H1 (cell line): ENCODE results near the gene DARS1. TPM values are rescaled to one million over a fixed set of nuclear protein-coding genes. Genes with fewer than 3 reads are reported as not detected.

Experiments
- CTCF ChIA-PET: fragments of 300-600 bp; sonication (Branson Sonifier 250); formaldehyde crosslinking; loops from one replicate; lab custom pipeline; 2021; ENCODE audit not compliant: partially characterized antibody; lab: Charles Lee
- POLR2A ChIA-PET: fragments of 300-600 bp; sonication (Branson Sonifier 250); formaldehyde crosslinking; loops from one replicate; lab custom pipeline; 2021; ENCODE audit warnings: inconsistent platforms; ENCODE audit not compliant: partially characterized antibody; lab: Charles Lee
- DNase-seq, 2 experiments: peaks; one replicate each; pipeline versions ENCODE4 v3.0.0 to v3.0.0-alpha.2; 2010 to 2022; ENCODE audit warnings: low spot score in 2 of 2, low read depth in 1 of 2, mixed read lengths in 1 of 2
- FAIRE-seq: peaks from 2 replicates; lab custom pipeline; 2011; peaks lifted over from hg19 to GRCh38; lab: Jason Lieb, UNC
- H2AFZ ChIP-seq: 2 replicates; pipeline ENCODE4 v1.8.1; 2012; ENCODE audit warnings: low read length, inconsistent platforms
- H2AK5ac ChIP-seq: 2 replicates; pipeline ENCODE4 v1.6.1; 2013; ENCODE audit warnings: low read depth, low read length
- H2BK120ac ChIP-seq: replicated peaks from 2 replicates; pipeline ENCODE3; 2013; ENCODE audit warnings: low read depth, low read length, inconsistent platforms
- H2BK12ac ChIP-seq: 2 replicates; pipeline ENCODE4 v1.6.1; 2013; ENCODE audit warnings: low read depth, low read length
- H2BK15ac ChIP-seq: 2 replicates; pipeline ENCODE4 v1.6.1; 2013; ENCODE audit warnings: low read length
- H2BK20ac ChIP-seq: 2 replicates; pipeline ENCODE4 v1.6.1; 2013; ENCODE audit warnings: low read length
- H2BK5ac ChIP-seq: 2 replicates; pipeline ENCODE4 v1.6.1; 2013; ENCODE audit warnings: low read depth, low read length
- H3K14ac ChIP-seq: 2 replicates; pipeline ENCODE4 v1.6.1; 2013; ENCODE audit warnings: inconsistent platforms; ENCODE audit not compliant: insufficient read length
- H3K18ac ChIP-seq: 2 replicates; pipeline ENCODE4 v1.6.1; 2013; ENCODE audit warnings: low read length; ENCODE audit errors: extremely low read depth
- H3K23ac ChIP-seq: 2 replicates; pipeline ENCODE4 v1.6.1; 2013; ENCODE audit warnings: inconsistent platforms; ENCODE audit not compliant: insufficient read length
- H3K23me2 ChIP-seq: 2 replicates; pipeline ENCODE4 v1.6.1; 2013; ENCODE audit warnings: low read depth, low read length
- H3K27ac ChIP-seq: 2 replicates; pipeline ENCODE4 v1.6.1; 2011; ENCODE audit warnings: low read depth, low read length, inconsistent platforms
- H3K27me3 ChIP-seq, 4 experiments: replicated peaks in 1 of 4; 1 replicate in 1 of 4; 2 replicates in 3 of 4; pipeline versions ENCODE4 v1.6.1 to v1.8.1; 2011 to 2013; ENCODE audit warnings: low read length in 3 of 4, mild to moderate bottlenecking in 3 of 4, inconsistent platforms in 2 of 4, mixed read lengths in 2 of 4, moderate library complexity in 1 of 4; ENCODE audit not compliant: control insufficient read depth in 3 of 4, insufficient read depth in 3 of 4; ENCODE audit errors: extremely low read depth in 1 of 4
- H3K36me3 ChIP-seq, 4 experiments: 2 replicates each; pipeline versions ENCODE4 v1.6.1 to v1.8.1; 2011 to 2013; ENCODE audit warnings: mild to moderate bottlenecking in 4 of 4, low read length in 3 of 4, moderate library complexity in 2 of 4, control low read depth in 1 of 4, inconsistent platforms in 1 of 4; ENCODE audit not compliant: insufficient read depth in 4 of 4, control insufficient read depth in 2 of 4
- H3K4ac ChIP-seq: replicated peaks from 2 replicates; pipeline ENCODE3; 2013; ENCODE audit warnings: low read length, low read depth, mixed read lengths, inconsistent platforms; ENCODE audit not compliant: insufficient read length
- H3K4me1 ChIP-seq, 4 experiments: replicated peaks in 1 of 4; 1 replicate in 1 of 4; 2 replicates in 3 of 4; pipeline versions ENCODE4 v1.6.1 to v1.8.1; 2011 to 2013; ENCODE audit warnings: low read length in 3 of 4, inconsistent platforms in 2 of 4, mixed read lengths in 1 of 4; ENCODE audit not compliant: insufficient read depth in 4 of 4, control insufficient read depth in 3 of 4
- H3K4me2 ChIP-seq, 2 experiments: 2 replicates each; pipeline versions ENCODE4 v1.6.1 to v1.8.1; 2011 to 2013; ENCODE audit warnings: low read depth in 2 of 2, low read length in 2 of 2, control low read depth in 1 of 2, inconsistent platforms in 1 of 2, mild to moderate bottlenecking in 1 of 2; ENCODE audit not compliant: insufficient read depth in 1 of 2
- H3K4me3 ChIP-seq, 4 experiments: fragments of 200-600, 300-600 bp in 1 of 4; sonication (generic), shearing (Covaris generic), sonication (Bioruptor Twin) in 1 of 4; 2 replicates each; pipeline versions ENCODE4 v1.5.1 to v1.8.1; 2011 to 2016; ENCODE audit warnings: low read length in 4 of 4, low read depth in 3 of 4, control low read depth in 2 of 4, inconsistent platforms in 2 of 4, mild to moderate bottlenecking in 2 of 4, mixed read lengths in 1 of 4, moderate library complexity in 1 of 4; ENCODE audit not compliant: insufficient read depth in 2 of 4; ENCODE audit errors: extremely low read depth in 1 of 4
- H3K56ac ChIP-seq: replicated peaks from 2 replicates; pipeline ENCODE3; 2013; ENCODE audit warnings: low read depth, mild to moderate bottlenecking, mixed read lengths, low read length, inconsistent platforms; ENCODE audit not compliant: insufficient read length
- H3K79me1 ChIP-seq: 2 replicates; pipeline ENCODE4 v1.6.1; 2013; ENCODE audit warnings: low read depth, low read length, control low read depth
- H3K79me2 ChIP-seq, 2 experiments: 2 replicates each; pipeline versions ENCODE4 v1.6.1 to v1.8.1; 2012 to 2013; ENCODE audit warnings: low read length in 2 of 2, mild to moderate bottlenecking in 2 of 2, inconsistent platforms in 1 of 2; ENCODE audit not compliant: insufficient read depth in 2 of 2, control insufficient read depth in 1 of 2
- H3K9ac ChIP-seq, 4 experiments: replicated peaks in 1 of 4; 1 replicate in 1 of 4; 2 replicates in 3 of 4; pipeline versions ENCODE4 v1.6.1 to v1.8.1; 2011 to 2013; ENCODE audit warnings: low read depth in 3 of 4, low read length in 3 of 4, control low read depth in 2 of 4, mild to moderate bottlenecking in 2 of 4, moderate library complexity in 2 of 4, inconsistent platforms in 1 of 4; ENCODE audit errors: extremely low read depth in 1 of 4
- H3K9me3 ChIP-seq, 2 experiments: 2 replicates each; pipeline versions ENCODE4 v1.6.1 to v1.8.1; 2012 to 2013; ENCODE audit warnings: mild to moderate bottlenecking in 2 of 2, moderate library complexity in 2 of 2, control low read depth in 1 of 2, inconsistent platforms in 1 of 2, low read depth in 1 of 2, low read length in 1 of 2, mixed read lengths in 1 of 2; ENCODE audit not compliant: insufficient read depth in 2 of 2
- H4K20me1 ChIP-seq, 2 experiments: replicated peaks in 1 of 2; 2 replicates each; pipeline versions ENCODE3 to v1.8.1; 2011 to 2013; ENCODE audit warnings: inconsistent platforms in 2 of 2, low read length in 2 of 2, mild to moderate bottlenecking in 1 of 2; ENCODE audit not compliant: insufficient read depth in 2 of 2, control insufficient read depth in 1 of 2
- H4K5ac ChIP-seq: 2 replicates; pipeline ENCODE4 v1.6.1; 2013; ENCODE audit warnings: low read length, low read depth, mixed read lengths, inconsistent platforms; ENCODE audit not compliant: insufficient read length
- H4K8ac ChIP-seq: 2 replicates; pipeline ENCODE4 v1.8.0; 2013; ENCODE audit warnings: mild to moderate bottlenecking, moderate library complexity, low read length, inconsistent platforms; ENCODE audit not compliant: insufficient read depth; ENCODE audit errors: extremely low read depth
- H4K91ac ChIP-seq: replicated peaks from 2 replicates; pipeline ENCODE3; 2013; ENCODE audit warnings: low read length, mixed read lengths, inconsistent platforms; ENCODE audit not compliant: insufficient read length
- ATF2 ChIP-seq: IDR thresholded peaks from 2 replicates; pipeline ENCODE4 v1.6.1; 2012; ENCODE audit warnings: low read length, inconsistent platforms
- EP300 ChIP-seq, 2 experiments: IDR thresholded peaks; 1 replicate in 1 of 2; 2 replicates in 1 of 2; pipeline ENCODE4 v1.6.1; 2011 to 2012; ENCODE audit warnings: low read depth in 2 of 2, low read length in 2 of 2, mild to moderate bottlenecking in 2 of 2, borderline replicate concordance in 1 of 2, inconsistent platforms in 1 of 2, moderate library complexity in 1 of 2
- WGBS, 2 experiments: shearing (Covaris generic) in 1 of 2; methylation state at CpG; one replicate each; pipeline versions ENCODE4 v1.1.6 to v1.1.7; 2013 to 2015; ENCODE audit warnings: low lambda C conversion rate in 2 of 2, mixed read lengths in 2 of 2, inconsistent platforms in 1 of 2, low coverage in 1 of 2, missing lambda C conversion rate in 1 of 2; ENCODE audit not compliant: insufficient replicate concordance in 2 of 2, insufficient coverage in 1 of 2, insufficient read length in 1 of 2; ENCODE audit errors: extremely low coverage in 1 of 2, missing lambda C conversion rate in 1 of 2; 5-methylcytosine and 5-hydroxymethylcytosine counted together
- polyA plus RNA-seq, 7 experiments: library from polyadenylated mRNA; depleted of rRNA in 3 of 7; stranded (reverse) in 5 of 7; unstranded in 2 of 7; fragments of >200 nt in 5 of 7; fragments of 200-250 nt in 2 of 7; gene quantifications; 1 replicate in 5 of 7; 2 replicates in 1 of 7; 4 replicates in 1 of 7; pipeline versions ENCODE4 v1.2.1 to v1.2.3, GENCODE V29; 2011 to 2013; ENCODE audit warnings: missing spikeins in 2 of 7, mixed read lengths in 2 of 7
- total RNA-seq: library from RNA; stranded (reverse); fragmentation: NEBNext Ultra II Directional; extraction: Animal tissue kit (Norgen Biotek cat#: 25700); gene quantifications from 2 replicates; pipeline ENCODE4 v1.2.1, GENCODE V29; 2021

DARS1 gene
- total and polyA plus RNA-seq, 2 of the 8 experiments (the other 6 are each of a cell fraction or from before 2014, with no cell fraction given): 61.7 to 85.9 TPM

- no peak for TF ChIP-seq EP300 (IDR thresholded peaks at IDR 0.05; ENCODE audit: borderline replicate concordance in 1 of 2, low read depth in 2 of 2, low read length in 2 of 2)
- TF ChIP-seq ATF2: no peak
- Histone ChIP-seq H2BK5ac (no peak overlapping the region), H3K23ac (no peak overlapping the region), H3K4me1 (peaks cover 0 to 2% (median under 1%) of the 10 kb centered on the region in 4 experiments; a peak in 1 of 7 replicates), H3K79me1 (no peaks in the 10 kb centered on the region), H3K4me3 (no peak overlapping the region), H2BK12ac (no peak overlapping the region), H3K9ac (no peak overlapping the region), H2BK20ac (no peak overlapping the region), H4K91ac (no peak overlapping the region), H3K4me2 (no peak overlapping the region), H4K20me1 (no peaks in the 10 kb centered on the region), H3K4ac (no peak overlapping the region), H2AFZ (0 out of 2 replicates have a peak overlapping the region, but pooled peaks have one; percentile 68), H2BK120ac (no peak overlapping the region), H3K23me2 (no peaks in the 10 kb centered on the region), H3K27ac (no peak overlapping the region), H2AK5ac (no peak overlapping the region), H4K5ac (no peak overlapping the region), H3K18ac (no peak overlapping the region), H3K14ac (no peak overlapping the region), H3K79me2 (no peaks in the 10 kb centered on the region), H3K56ac (no peak overlapping the region), H3K27me3 (no peaks in the 10 kb centered on the region), H3K36me3 (no peaks in the 10 kb centered on the region), H4K8ac (no peak overlapping the region), H3K9me3 (no peaks in the 10 kb centered on the region), H2BK15ac (no peak overlapping the region)
- WGBS, 2 experiments: 92% methylated on average over 5 of the region's 5 CpGs; no CpG with 5 or more reads in 1 of the 2 experiments
- no peak for DNase-seq
- ChIA-PET POLR2A (no interaction called here), CTCF (interaction anchor here (0.8 to 2.5 kb wide), 2 partner anchors 22 to 106 kb away, joined by 4 to 11 read pairs; no protein-coding TSS in a partner anchor)
- FAIRE-seq: no peak
Measured at GRCh38 chr2:136019306-136019705, 33.9 kb upstream of the DARS1 start.
